GM06990 (cell line): ENCODE results near the gene AHNAK.

ENCODE experiments used
- DNase-seq: peaks from one replicate; pipeline ENCODE4 v3.0.0-alpha.2; 2011; ENCODE audit not compliant: insufficient read length; ENCODE audit errors: extremely low read depth
- H3K27me3 ChIP-seq: replicated peaks from 2 replicates; pipeline ENCODE4 v1.6.0; 2011; ENCODE audit warnings: low read length; ENCODE audit not compliant: control insufficient read depth, insufficient read depth
- H3K36me3 ChIP-seq: 2 replicates; pipeline ENCODE4 v1.5.1; 2011; ENCODE audit warnings: low read length; ENCODE audit not compliant: control insufficient read depth, insufficient read depth
- H3K4me3 ChIP-seq: replicated peaks from 2 replicates; pipeline ENCODE4 v1.5.1; 2011; ENCODE audit warnings: low read depth, mild to moderate bottlenecking, control low read depth, low read length
- TF ChIP-seq, protein P1 (sequence below): IDR thresholded peaks from 2 replicates; pipeline ENCODE4 v1.5.1; 2011; ENCODE audit warnings: low read length, control low read depth, mild to moderate bottlenecking, inconsistent platforms; ENCODE audit not compliant: insufficient read depth, poor library complexity, severe bottlenecking

AHNAK gene

DNA sequence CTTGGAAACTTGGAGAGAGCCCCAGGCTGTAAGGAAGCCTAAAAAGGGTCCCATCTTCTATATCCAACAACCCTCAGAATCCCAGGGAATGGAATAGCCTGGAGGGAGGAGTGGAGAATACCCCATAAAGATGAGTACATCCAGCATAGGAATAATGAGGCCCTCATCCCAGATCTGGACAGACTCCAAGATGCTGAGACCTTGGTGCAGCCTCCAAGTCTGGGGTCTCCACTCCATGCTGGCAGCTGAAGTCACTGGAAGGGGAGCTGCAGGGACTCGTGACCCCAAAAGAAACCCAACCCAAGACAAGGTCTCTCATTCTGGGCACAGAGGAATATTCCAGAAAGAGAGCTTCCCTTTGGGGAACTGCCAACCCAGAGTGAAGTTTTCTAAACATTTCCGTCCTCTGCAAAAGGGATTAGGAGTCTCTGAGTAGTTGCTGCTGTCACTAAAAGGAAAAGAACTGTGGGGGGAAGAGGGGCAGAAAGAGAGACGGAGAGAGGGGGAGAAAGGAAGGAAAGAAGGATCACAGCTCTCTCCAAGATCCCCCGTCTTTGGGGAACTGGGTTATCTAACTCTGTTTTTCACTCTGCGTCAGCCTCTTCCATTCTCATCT is 127.2 kb downstream of the AHNAK start:
- no peaks in the 10 kb centered on the region for H3K27me3 ChIP-seq
- no peak for DNase-seq
- H3K36me3 ChIP-seq = no peaks in the 10 kb centered on the region
- no peak overlapping the region for H3K4me3 ChIP-seq
- TF ChIP-seq, protein P1, sequence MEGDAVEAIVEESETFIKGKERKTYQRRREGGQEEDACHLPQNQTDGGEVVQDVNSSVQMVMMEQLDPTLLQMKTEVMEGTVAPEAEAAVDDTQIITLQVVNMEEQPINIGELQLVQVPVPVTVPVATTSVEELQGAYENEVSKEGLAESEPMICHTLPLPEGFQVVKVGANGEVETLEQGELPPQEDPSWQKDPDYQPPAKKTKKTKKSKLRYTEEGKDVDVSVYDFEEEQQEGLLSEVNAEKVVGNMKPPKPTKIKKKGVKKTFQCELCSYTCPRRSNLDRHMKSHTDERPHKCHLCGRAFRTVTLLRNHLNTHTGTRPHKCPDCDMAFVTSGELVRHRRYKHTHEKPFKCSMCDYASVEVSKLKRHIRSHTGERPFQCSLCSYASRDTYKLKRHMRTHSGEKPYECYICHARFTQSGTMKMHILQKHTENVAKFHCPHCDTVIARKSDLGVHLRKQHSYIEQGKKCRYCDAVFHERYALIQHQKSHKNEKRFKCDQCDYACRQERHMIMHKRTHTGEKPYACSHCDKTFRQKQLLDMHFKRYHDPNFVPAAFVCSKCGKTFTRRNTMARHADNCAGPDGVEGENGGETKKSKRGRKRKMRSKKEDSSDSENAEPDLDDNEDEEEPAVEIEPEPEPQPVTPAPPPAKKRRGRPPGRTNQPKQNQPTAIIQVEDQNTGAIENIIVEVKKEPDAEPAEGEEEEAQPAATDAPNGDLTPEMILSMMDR = no peak

DNA sequence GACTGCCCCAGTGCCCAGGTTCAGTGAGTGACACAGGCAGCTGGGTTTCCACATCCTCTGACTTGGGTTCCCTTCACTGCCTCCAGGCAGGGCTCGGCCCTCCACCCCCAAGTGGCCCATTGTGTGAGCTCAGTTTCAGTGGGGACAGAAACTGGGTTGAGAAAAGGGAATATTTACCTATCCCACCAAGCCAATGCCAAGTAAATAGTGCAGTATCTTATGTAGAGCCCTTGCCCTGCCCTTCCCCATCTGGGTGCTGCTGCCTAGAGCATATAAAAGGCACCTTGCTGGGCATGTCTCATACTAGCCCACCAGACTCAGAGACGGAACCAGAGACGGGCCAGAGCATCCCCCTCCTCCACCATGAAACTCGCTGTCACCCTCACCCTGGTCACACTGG is 127.9 kb downstream of the AHNAK start, which contains the start of gene SCGB1A1:
Gene SCGB1A1, plus strand, starts transcription at position 301 of the 400 bp plus-strand sequence. Its CDS starts 63 bp downstream, at position 364.
- TF ChIP-seq, protein P1 = no peak
- H3K36me3 ChIP-seq = no peaks in the 10 kb centered on the region
- no peaks in the 10 kb centered on the region for H3K27me3 ChIP-seq
- H3K4me3 ChIP-seq = no peak within 1 kb of the TSS
- no peak for DNase-seq

- no peaks in the 10 kb centered on the region; the same call in 1 of the 2 replicates for H3K27me3 ChIP-seq
- H3K4me3 ChIP-seq = no peak overlapping the region
- no peaks in the 10 kb centered on the region for H3K36me3 ChIP-seq
- TF ChIP-seq, protein P1 = no peak
- no peak for DNase-seq
Measured at GRCh38 chr11:62418136-62418535, 128.5 kb downstream of the AHNAK start.

- TF ChIP-seq, protein P1 = no peak
- no peaks in the 10 kb centered on the region for H3K36me3 ChIP-seq
- no peak for DNase-seq
- no peak overlapping the region for H3K4me3 ChIP-seq
- H3K27me3 ChIP-seq = no peaks in the 10 kb centered on the region; the same call in 1 of the 2 replicates
Measured at GRCh38 chr11:62416596-62416995, 130.0 kb downstream of the AHNAK start.

GRCh38 chr11:62413060-62413696 is 133.4 kb downstream of the AHNAK start:
- Histone ChIP-seq H3K27me3 (no peaks in the 10 kb centered on the region; the same call in 1 of the 2 replicates), H3K36me3 (no peaks in the 10 kb centered on the region), H3K4me3 (no peak overlapping the region)
- TF ChIP-seq, protein P1 = no peak
- DNase-seq = no peak
